Prostate gland (tissue), 2 donors: ENCODE measurements around the gene PITX2.

ENCODE experiments used
- CTCF ChIP-seq, 4 experiments: fragments of 200-600 bp in 2 of 4; fragments of 450-650 bp in 2 of 4; sonication (generic) in 2 of 4; IDR thresholded peaks; 1 replicate in 3 of 4; 2 replicates in 1 of 4; pipeline ENCODE4 v1.5.1; 2016 to 2019; ENCODE audit warnings: antibody characterized with exemption in 4 of 4, mild to moderate bottlenecking in 2 of 4, moderate library complexity in 2 of 4
- POLR2A ChIP-seq: fragments of 450-650 bp; IDR thresholded peaks from one replicate; pipeline ENCODE4 v1.6.1; 2016; ENCODE audit warnings: antibody characterized with exemption, mild to moderate bottlenecking

GRCh38 chr4:110610620-110610939 is 12.3 kb downstream of the PITX2 start:
- TF ChIP-seq CTCF (IDR thresholded peaks at IDR 0.05), result no peak
- no peak for TF ChIP-seq POLR2A
